Nephron progenitor cell (in vitro differentiated cells): ENCODE results near the gene TRAP1.
A peak's percentile ranks its signal among the peaks of the same experiment; 100 is the strongest.

Experiments
- DNase-seq: peaks from one replicate; pipeline ENCODE4 v3.0.0; 2021
- H3K27ac Mint-ChIP-seq: 2 replicates; pipeline ENCODE4 v1.8.0; 2021; ENCODE audit warnings: mild to moderate bottlenecking, moderate library complexity, mixed read lengths
- H3K27me3 Mint-ChIP-seq: 2 replicates; pipeline ENCODE4 v1.8.0; 2021; ENCODE audit warnings: mild to moderate bottlenecking, low read depth, mixed read lengths; ENCODE audit not compliant: poor library complexity
- H3K36me3 Mint-ChIP-seq: 2 replicates; pipeline ENCODE4 v1.8.0; 2021; ENCODE audit warnings: low read depth, mixed read lengths
- H3K4me1 Mint-ChIP-seq: 2 replicates; pipeline ENCODE4 v1.8.0; 2021; ENCODE audit warnings: mixed read lengths
- H3K4me3 Mint-ChIP-seq: 2 replicates; pipeline ENCODE4 v1.8.0; 2021; ENCODE audit warnings: mild to moderate bottlenecking, moderate library complexity, mixed read lengths
- H3K9me3 Mint-ChIP-seq: 2 replicates; pipeline ENCODE4 v1.8.0; 2021; ENCODE audit warnings: mild to moderate bottlenecking, moderate library complexity, mixed read lengths
- CTCF ChIP-seq: fragments of 200-600 bp; sonication (generic); IDR thresholded peaks from 2 replicates; pipeline ENCODE4 v1.5.0; 2021; ENCODE audit warnings: antibody characterized with exemption

TRAP1 gene

DNA sequence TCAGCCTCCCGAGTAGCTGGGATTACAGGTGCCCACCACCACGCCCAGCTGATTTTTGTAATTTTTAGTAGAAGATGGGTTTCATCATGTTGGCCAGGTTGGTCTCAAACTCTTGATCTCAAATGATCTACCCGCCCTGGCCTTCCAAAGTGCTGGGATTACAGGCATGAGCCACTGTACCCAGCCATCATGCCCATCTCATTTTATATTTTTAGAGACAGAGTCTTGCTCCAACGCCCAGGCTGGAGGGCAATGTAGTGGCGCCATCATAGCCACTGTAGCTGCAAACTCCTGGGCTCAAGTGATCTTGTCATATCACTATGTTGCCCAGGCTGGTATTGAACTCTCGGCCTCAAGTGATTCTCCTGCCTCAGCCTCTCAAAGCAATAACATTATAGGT lies 43.2 kb upstream of the TRAP1 start:
- Mint-ChIP-seq H3K27me3 (no peaks in the 10 kb centered on the region), H3K27ac (no peak overlapping the region), H3K4me3 (no peak overlapping the region), H3K9me3 (no peaks in the 10 kb centered on the region), H3K36me3 (peaks cover 49% of the 10 kb centered on the region), H3K4me1 (no peaks in the 10 kb centered on the region)
- TF ChIP-seq CTCF = no peak
- DNase-seq = no peak

DNA sequence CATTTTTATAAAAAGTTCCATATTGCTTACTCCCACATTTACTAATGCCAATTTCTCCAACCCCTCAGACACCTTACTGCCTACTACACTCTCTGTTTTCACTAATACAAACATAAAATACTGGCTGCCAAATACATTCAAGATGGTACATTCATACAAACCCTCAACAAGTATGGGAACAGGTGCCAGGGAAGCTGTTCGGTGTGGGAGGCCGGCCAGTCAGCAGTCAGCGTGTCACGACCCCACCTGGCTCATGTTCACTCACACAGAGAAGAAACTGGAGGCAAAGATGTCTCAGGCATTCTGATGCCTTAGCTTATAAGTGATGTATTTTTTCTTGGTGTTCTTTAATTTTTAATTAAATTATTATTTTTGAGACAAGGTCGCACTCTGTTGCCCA lies 42.4 kb upstream of the TRAP1 start:
- Mint-ChIP-seq H3K36me3 (peaks cover 43% of the 10 kb centered on the region), H3K27ac (peak overlapping the region; percentile 73), H3K4me3 (no peak overlapping the region), H3K4me1 (no peaks in the 10 kb centered on the region), H3K27me3 (no peaks in the 10 kb centered on the region), H3K9me3 (no peaks in the 10 kb centered on the region)
- DNase-seq = no peak
- TF ChIP-seq CTCF = no peak

DNA sequence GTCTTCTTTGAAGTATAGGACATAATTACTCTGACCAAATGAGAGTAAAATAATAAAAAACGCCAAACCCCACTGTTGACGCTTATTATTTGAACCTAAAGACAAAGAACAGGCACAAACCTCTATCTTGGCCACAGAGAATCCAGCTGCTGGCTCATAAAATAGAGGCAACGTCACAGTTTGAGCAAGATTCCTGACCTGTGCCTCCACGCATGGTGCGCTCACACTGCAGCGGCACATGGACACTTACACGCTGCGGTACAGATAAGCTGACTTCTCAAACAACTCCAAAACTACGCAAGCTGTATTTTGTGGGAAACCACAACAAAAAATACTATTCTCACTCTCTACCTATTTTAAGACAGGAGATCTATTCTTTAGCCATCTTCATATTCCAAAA lies 38.8 kb upstream of the TRAP1 start:
- Mint-ChIP-seq H3K9me3 (no peaks in the 10 kb centered on the region), H3K27ac (no peak overlapping the region), H3K4me1 (peaks cover 6% of the 10 kb centered on the region), H3K36me3 (peaks cover 57% of the 10 kb centered on the region), H3K4me3 (no peak overlapping the region), H3K27me3 (no peaks in the 10 kb centered on the region)
- no peak for DNase-seq
- no peak for TF ChIP-seq CTCF

DNA sequence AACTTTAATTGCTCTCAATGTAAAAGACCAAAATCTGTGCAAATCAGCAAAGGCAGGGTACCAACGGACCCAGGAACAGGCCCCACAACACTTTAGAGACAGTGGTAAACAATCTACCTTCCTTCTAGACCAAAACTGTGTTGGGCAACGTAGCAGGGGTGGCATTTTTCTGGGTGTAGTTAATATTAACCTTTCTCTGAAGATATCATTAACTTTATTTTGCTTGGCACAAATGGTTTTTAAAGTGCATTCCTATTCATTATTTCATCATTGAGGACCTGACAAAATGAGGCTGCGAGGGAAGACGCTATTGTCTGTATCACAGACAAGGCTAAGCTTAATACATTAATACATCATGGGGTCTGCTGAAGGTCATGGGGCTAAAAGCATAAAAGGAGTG lies 37.9 kb upstream of the TRAP1 start:
- peaks cover 6% of the 10 kb centered on the region for H3K4me1 Mint-ChIP-seq
- H3K27ac Mint-ChIP-seq = no peak overlapping the region
- no peak for TF ChIP-seq CTCF
- no peaks in the 10 kb centered on the region for H3K9me3 Mint-ChIP-seq
- peaks cover 62% of the 10 kb centered on the region for H3K36me3 Mint-ChIP-seq
- no peaks in the 10 kb centered on the region for H3K27me3 Mint-ChIP-seq
- no peak overlapping the region for H3K4me3 Mint-ChIP-seq
- no peak for DNase-seq

DNA sequence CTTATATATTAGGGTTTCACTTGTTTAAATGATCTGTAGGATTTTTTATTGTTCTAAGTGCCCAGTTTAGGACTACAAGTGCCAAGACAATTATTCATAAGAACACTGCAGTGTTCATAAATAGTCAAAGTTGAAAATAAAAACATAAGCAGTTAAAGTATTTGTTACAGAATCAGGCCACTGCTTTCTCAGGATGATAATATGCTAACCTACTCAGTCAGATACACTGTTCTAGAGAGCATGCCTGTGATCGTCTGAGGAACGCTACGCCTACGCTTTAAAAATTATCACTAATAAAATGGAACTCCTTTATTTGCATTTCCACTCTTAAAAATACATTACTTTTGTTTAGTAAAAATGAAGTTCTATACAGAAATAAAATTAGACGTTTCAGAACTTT lies 37.4 kb upstream of the TRAP1 start:
- Mint-ChIP-seq H3K27ac (no peak overlapping the region), H3K27me3 (no peaks in the 10 kb centered on the region), H3K9me3 (no peaks in the 10 kb centered on the region), H3K36me3 (peaks cover 67% of the 10 kb centered on the region), H3K4me1 (peaks cover 6% of the 10 kb centered on the region), H3K4me3 (no peak overlapping the region)
- no peak for DNase-seq
- TF ChIP-seq CTCF = no peak

- Mint-ChIP-seq H3K4me1 (peaks cover 6% of the 10 kb centered on the region), H3K27ac (no peak overlapping the region), H3K36me3 (peaks cover 73% of the 10 kb centered on the region), H3K27me3 (no peaks in the 10 kb centered on the region), H3K9me3 (no peaks in the 10 kb centered on the region), H3K4me3 (no peak overlapping the region)
- no peak for DNase-seq
- no peak for TF ChIP-seq CTCF
Observed at GRCh38 chr16:3754081-3754703, 36.9 kb upstream of the TRAP1 start.
